KMS-11 (cell line): Measurements from ENCODE around the gene TRIM6.

ENCODE experiments used
- H2AFZ ChIP-seq: fragments of 200-600 bp; sonication (generic); 2 replicates; pipeline ENCODE4 v1.6.1; 2016; ENCODE audit warnings: antibody characterized with exemption, mixed run types, low read depth
- H3K27ac ChIP-seq: fragments of 200-600 bp; sonication (generic); 2 replicates; pipeline ENCODE4 v1.6.1; 2016; ENCODE audit warnings: mild to moderate bottlenecking, mixed run types
- H3K27me3 ChIP-seq: fragments of 200-600 bp; sonication (generic); 2 replicates; pipeline ENCODE4 v1.6.1; 2017; ENCODE audit warnings: mild to moderate bottlenecking, low read depth, mixed run types, moderate library complexity; ENCODE audit not compliant: insufficient read depth
- H3K36me3 ChIP-seq: fragments of 200-600 bp; sonication (generic); 2 replicates; pipeline ENCODE4 v1.6.1; 2017; ENCODE audit warnings: mild to moderate bottlenecking, mixed run types; ENCODE audit not compliant: insufficient read depth
- H3K4me1 ChIP-seq: fragments of 200-600 bp; sonication (generic); 2 replicates; pipeline ENCODE4 v1.6.1; 2016; ENCODE audit warnings: mild to moderate bottlenecking, low read depth, mixed run types; ENCODE audit not compliant: poor library complexity, severe bottlenecking
- H3K4me2 ChIP-seq: fragments of 200-600 bp; sonication (generic); 2 replicates; pipeline ENCODE4 v1.7.0; 2016; ENCODE audit warnings: mild to moderate bottlenecking, mixed run types
- H3K4me3 ChIP-seq: fragments of 200-600 bp; sonication (generic); IDR thresholded peaks from 2 replicates; pipeline ENCODE4 v1.6.1; 2017; ENCODE audit warnings: low read depth, low read length, mixed read lengths; ENCODE audit not compliant: insufficient read depth
- H3K79me2 ChIP-seq: fragments of 200-600 bp; sonication (generic); 2 replicates; pipeline ENCODE4 v1.6.1; 2016; ENCODE audit warnings: low read depth, mixed run types; ENCODE audit not compliant: insufficient read depth
- H3K9ac ChIP-seq: fragments of 200-600 bp; sonication (generic); 2 replicates; pipeline ENCODE4 v1.6.1; 2016; ENCODE audit warnings: mild to moderate bottlenecking, mixed run types
- H4K20me1 ChIP-seq: fragments of 200-600 bp; sonication (generic); 2 replicates; pipeline ENCODE4 v1.6.1; 2016; ENCODE audit warnings: mild to moderate bottlenecking, mixed run types; ENCODE audit not compliant: insufficient read depth
- CTCF ChIP-seq: fragments of 200-600 bp; sonication (generic); conservative IDR thresholded peaks from 2 replicates; pipeline ENCODE4 v1.6.1; 2017; ENCODE audit warnings: low read depth, mild to moderate bottlenecking, antibody characterized with exemption, low read length, moderate library complexity, mixed read lengths

TRIM6 gene

GRCh38 chr11:5621580-5621979 lies 25.1 kb downstream of the TRIM6 start:
- Histone ChIP-seq H3K27me3 (no peaks in the 10 kb centered on the region), H3K4me3 (no peak overlapping the region), H3K79me2 (no peaks in the 10 kb centered on the region), H3K4me1 (peaks cover 15% of the 10 kb centered on the region), H2AFZ (no peak overlapping the region), H3K36me3 (no peaks in the 10 kb centered on the region), H3K27ac (no peak overlapping the region), H3K4me2 (no peak overlapping the region), H4K20me1 (no peaks in the 10 kb centered on the region), H3K9ac (no peak overlapping the region)
- TF ChIP-seq CTCF: no peak

- Histone ChIP-seq H3K4me2 (no peak overlapping the region), H3K9ac (no peak overlapping the region), H3K27me3 (no peaks in the 10 kb centered on the region)
These were observed 26.4 kb downstream of the TRIM6 start for GRCh38 chr11:5622802-5623201.

GRCh38 chr11:5624489-5625279 lies 28.2 kb downstream of the TRIM6 start, which contains the start of gene TRIM34:
TRIM34 (plus strand) TSS chr11:5625001; CDS start chr11:5632332, 7,331 bp downstream.
- Histone ChIP-seq H3K36me3 (no peaks in the 10 kb centered on the region), H2AFZ (peak within 1 kb of the TSS; percentile 94), H4K20me1 (no peaks in the 10 kb centered on the region), H3K27me3 (no peaks in the 10 kb centered on the region), H3K27ac (peak within 1 kb of the TSS; percentile 14; the same call in 1 of the 2 replicates), H3K79me2 (no peaks in the 10 kb centered on the region), H3K4me2 (peak within 1 kb of the TSS; percentile 87), H3K4me3 (no peak within 1 kb of the TSS), H3K9ac (peak within 1 kb of the TSS; percentile 35), H3K4me1 (peaks cover 15% of the 10 kb centered on the region)
- no peak for TF ChIP-seq CTCF

More at GRCh38 chr11:5622802-5623201, 26.4 kb downstream of the TRIM6 start:
- Histone ChIP-seq H3K79me2 (no peaks in the 10 kb centered on the region), H3K4me3 (no peak overlapping the region), H3K27ac (no peak overlapping the region), H3K36me3 (no peaks in the 10 kb centered on the region), H4K20me1 (no peaks in the 10 kb centered on the region), H2AFZ (no peak overlapping the region), H3K4me1 (peaks cover 15% of the 10 kb centered on the region)
- TF ChIP-seq CTCF: no peak

- H4K20me1 ChIP-seq: no peaks in the 10 kb centered on the region
- H3K27me3 ChIP-seq: no peaks in the 10 kb centered on the region
- H3K36me3 ChIP-seq: no peaks in the 10 kb centered on the region
- no peaks in the 10 kb centered on the region for H3K79me2 ChIP-seq
- peak overlapping the region; percentile 14; the same call in 1 of the 2 replicates for H3K27ac ChIP-seq
- peak overlapping the region; percentile 87 for H3K4me2 ChIP-seq
- no peak overlapping the region for H3K4me3 ChIP-seq
- peak overlapping the region; percentile 94 for H2AFZ ChIP-seq
- peaks cover 15% of the 10 kb centered on the region for H3K4me1 ChIP-seq
- peak overlapping the region; percentile 35 for H3K9ac ChIP-seq
- TF ChIP-seq CTCF: no peak
These were observed 28.8 kb downstream of the TRIM6 start for GRCh38 chr11:5625281-5625680.
